ENCODE results near the gene EPHB1. TPM values are rescaled to one million over a fixed set of nuclear protein-coding genes. Genes with fewer than 3 reads are reported as not detected.

EPHB1 gene
- total and polyA plus RNA-seq, 2 of the 13 experiments (the other 11 are each of a cell fraction or from before 2014, with no cell fraction given) = 0.07 to 0.21 TPM

DNA sequence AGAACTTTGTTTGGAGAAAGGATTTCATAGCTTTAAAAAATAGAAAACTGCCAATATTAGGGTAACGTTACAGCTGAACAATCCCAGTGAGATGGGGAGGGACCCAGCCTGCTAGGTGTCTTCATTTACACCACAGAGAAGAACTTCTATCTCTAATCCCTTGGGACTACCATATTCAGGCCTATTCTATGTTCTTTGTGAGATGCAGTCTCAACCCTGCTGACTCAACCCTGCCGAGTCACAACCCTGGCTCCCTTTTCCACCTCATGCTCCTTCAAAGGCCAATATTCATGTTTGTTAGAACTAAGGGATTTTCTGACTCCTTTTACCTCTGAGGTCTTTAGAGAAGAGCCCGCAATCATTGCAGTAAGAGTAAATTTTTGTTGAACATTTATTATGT lies 350.5 kb downstream of the EPHB1 start:
- Histone ChIP-seq H3K27ac (ENCODE audit: extremely low read length, insufficient read depth, low read length) (no peak overlapping the region), H3K4me2 (ENCODE audit: low read depth, low read length) (no peak overlapping the region), H3K79me2 (ENCODE audit: insufficient read depth, low read length) (no peaks in the 10 kb centered on the region), H3K9me3 (ENCODE audit: low read length) (no peaks in the 10 kb centered on the region), H3K9ac (ENCODE audit: insufficient read depth, low read depth, low read length) (no peak overlapping the region), H3K4me1 (ENCODE audit: insufficient read depth, low read length) (no peaks in the 10 kb centered on the region), H3K4me3 (replicated peaks in 1 of 3; ENCODE audit: insufficient read depth in 1 of 3, low read depth in 2 of 3, low read length in 3 of 3) (no peak overlapping the region), H2AFZ (ENCODE audit: low read length) (no peak overlapping the region), H3K36me3 (replicated peaks in 1 of 2; ENCODE audit: control insufficient read depth in 1 of 2, insufficient read depth in 2 of 2, low read length in 2 of 2) (no peaks in the 10 kb centered on the region), H4K20me1 (ENCODE audit: insufficient read depth, low read length) (no peaks in the 10 kb centered on the region), H3K27me3 (ENCODE audit: control insufficient read depth in 1 of 2, insufficient read depth in 2 of 2, low read length in 2 of 2) (no peaks in the 10 kb centered on the region)
- DNase-seq (ENCODE audit: low spot score) (no peak), FAIRE-seq (no peak), ATAC-seq (no peak)
- TF ChIP-seq, protein P1, sequence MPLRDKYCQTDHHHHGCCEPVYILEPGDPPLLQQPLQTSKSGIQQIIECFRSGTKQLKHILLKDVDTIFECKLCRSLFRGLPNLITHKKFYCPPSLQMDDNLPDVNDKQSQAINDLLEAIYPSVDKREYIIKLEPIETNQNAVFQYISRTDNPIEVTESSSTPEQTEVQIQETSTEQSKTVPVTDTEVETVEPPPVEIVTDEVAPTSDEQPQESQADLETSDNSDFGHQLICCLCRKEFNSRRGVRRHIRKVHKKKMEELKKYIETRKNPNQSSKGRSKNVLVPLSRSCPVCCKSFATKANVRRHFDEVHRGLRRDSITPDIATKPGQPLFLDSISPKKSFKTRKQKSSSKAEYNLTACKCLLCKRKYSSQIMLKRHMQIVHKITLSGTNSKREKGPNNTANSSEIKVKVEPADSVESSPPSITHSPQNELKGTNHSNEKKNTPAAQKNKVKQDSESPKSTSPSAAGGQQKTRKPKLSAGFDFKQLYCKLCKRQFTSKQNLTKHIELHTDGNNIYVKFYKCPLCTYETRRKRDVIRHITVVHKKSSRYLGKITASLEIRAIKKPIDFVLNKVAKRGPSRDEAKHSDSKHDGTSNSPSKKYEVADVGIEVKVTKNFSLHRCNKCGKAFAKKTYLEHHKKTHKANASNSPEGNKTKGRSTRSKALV (CRISPR knock-in tag; IDR thresholded peaks at IDR 0.05) = no peak
- TF ChIP-seq MAFG (CRISPR knock-in tag; IDR thresholded peaks at IDR 0.05) (no peak), ZNF724P (CRISPR knock-in tag; IDR thresholded peaks at IDR 0.05; ENCODE audit: borderline replicate concordance) (no peak)
- intact Hi-C loops (cut with micrococcal nuclease; ENCODE audit: unreplicated experiment) (no loop called here), in situ Hi-C loops (cut with HindIII; ENCODE audit: extremely low pct_ligation_motif_present, low pct_unique_long_range_greater_than_20kb) (no loop called here)
- CTCF ChIA-PET (ENCODE audit: low intra/inter-chr PET ratio, low total read pairs) = no interaction called here
- BruUV-seq (replicated peaks) = no TSS peak
- 0% methylated on average over 3 of the region's 3 CpGs for WGBS (ENCODE audit: low lambda C conversion rate)
- POLR2A ChIA-PET = no interaction called here

DNA sequence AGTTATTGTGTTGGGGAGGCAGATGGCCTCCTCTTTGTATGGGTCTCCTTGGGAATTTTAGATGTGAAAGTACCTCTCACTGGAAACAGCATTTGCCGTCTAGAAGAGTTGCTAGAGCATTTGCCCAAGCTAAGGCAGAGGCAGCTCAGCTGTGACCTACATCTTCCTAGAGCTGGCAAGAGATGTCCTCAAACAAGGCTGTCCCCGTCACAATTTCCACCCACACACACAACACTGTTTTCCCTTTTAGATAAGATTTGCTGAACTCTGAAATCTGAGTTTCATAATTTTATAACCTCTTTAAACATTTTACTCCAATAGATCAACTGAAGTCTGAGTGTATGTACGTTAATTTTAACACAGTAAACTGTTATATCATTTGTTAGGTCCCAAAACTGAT lies 352.6 kb downstream of the EPHB1 start:
- no TSS peak for BruUV-seq (replicated peaks)
- FAIRE-seq (no peak), ATAC-seq (no peak), DNase-seq (ENCODE audit: low spot score) (no peak)
- Histone ChIP-seq H3K27me3 (ENCODE audit: control insufficient read depth in 1 of 2, insufficient read depth in 2 of 2, low read length in 2 of 2) (no peaks in the 10 kb centered on the region), H3K27ac (ENCODE audit: extremely low read length, insufficient read depth, low read length) (no peak overlapping the region), H3K9me3 (ENCODE audit: low read length) (no peaks in the 10 kb centered on the region), H3K36me3 (replicated peaks in 1 of 2; ENCODE audit: control insufficient read depth in 1 of 2, insufficient read depth in 2 of 2, low read length in 2 of 2) (no peaks in the 10 kb centered on the region), H3K4me3 (replicated peaks in 1 of 3; ENCODE audit: insufficient read depth in 1 of 3, low read depth in 2 of 3, low read length in 3 of 3) (no peak overlapping the region), H3K4me1 (ENCODE audit: insufficient read depth, low read length) (no peaks in the 10 kb centered on the region), H4K20me1 (ENCODE audit: insufficient read depth, low read length) (no peaks in the 10 kb centered on the region), H3K79me2 (ENCODE audit: insufficient read depth, low read length) (no peaks in the 10 kb centered on the region), H3K9ac (ENCODE audit: insufficient read depth, low read depth, low read length) (no peak overlapping the region), H3K4me2 (ENCODE audit: low read depth, low read length) (no peak overlapping the region), H2AFZ (ENCODE audit: low read length) (no peak overlapping the region)
- intact Hi-C loops (cut with micrococcal nuclease; ENCODE audit: unreplicated experiment) (no loop called here), in situ Hi-C loops (cut with HindIII; ENCODE audit: extremely low pct_ligation_motif_present, low pct_unique_long_range_greater_than_20kb) (no loop called here)
- ChIA-PET CTCF (ENCODE audit: low intra/inter-chr PET ratio, low total read pairs) (no interaction called here), POLR2A (no interaction called here)
- TF ChIP-seq ZNF720 (CRISPR knock-in tag; IDR thresholded peaks at IDR 0.05) = no peak
- no peak for TF ChIP-seq SMAD1 (CRISPR knock-in tag; IDR thresholded peaks at IDR 0.05; ENCODE audit: borderline replicate concordance, low read depth)
- TF ChIP-seq ZMAT3 (CRISPR knock-in tag; conservative IDR thresholded peaks at IDR 0.05) = no peak
- no peak for TF ChIP-seq TCF7L2 (IDR thresholded peaks at IDR 0.05; ENCODE audit: low read depth, low read length)
- TF ChIP-seq NFYC (CRISPR knock-in tag; IDR thresholded peaks at IDR 0.05) = no peak
- TF ChIP-seq FOXK2 (IDR thresholded peaks at IDR 0.05) = no peak
- TF ChIP-seq RFX5 (IDR thresholded peaks at IDR 0.05; ENCODE audit: low read depth, low read length) = no peak
- no peak for TF ChIP-seq SMARCE1 (IDR thresholded peaks at IDR 0.05; ENCODE audit: borderline replicate concordance)
- no peak for TF ChIP-seq TARDBP (CRISPR knock-in tag; IDR thresholded peaks at IDR 0.05)
- TF ChIP-seq NR2F2 (IDR thresholded peaks at IDR 0.05; ENCODE audit: borderline replicate concordance, low read depth) = no peak
- no peak for TF ChIP-seq MEF2D (CRISPR knock-in tag; IDR thresholded peaks at IDR 0.05)
- TF ChIP-seq ZNF205 (CRISPR knock-in tag; IDR thresholded peaks at IDR 0.05) = no peak
- TF ChIP-seq ZNF274 (CRISPR knock-in tag; IDR thresholded peaks at IDR 0.05) = no peak
- no peak for TF ChIP-seq NFKBIZ (CRISPR knock-in tag; IDR thresholded peaks at IDR 0.05)
- no peak for TF ChIP-seq ZNF572 (CRISPR knock-in tag; IDR thresholded peaks at IDR 0.05)
- no peak for TF ChIP-seq ZNF891 (CRISPR knock-in tag; IDR thresholded peaks at IDR 0.05)
- TF ChIP-seq TAF1 (CRISPR knock-in tag; IDR thresholded peaks at IDR 0.05) = no peak
- TF ChIP-seq, protein P2, sequence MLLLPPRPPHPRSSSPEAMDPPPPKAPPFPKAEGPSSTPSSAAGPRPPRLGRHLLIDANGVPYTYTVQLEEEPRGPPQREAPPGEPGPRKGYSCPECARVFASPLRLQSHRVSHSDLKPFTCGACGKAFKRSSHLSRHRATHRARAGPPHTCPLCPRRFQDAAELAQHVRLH (CRISPR knock-in tag; IDR thresholded peaks at IDR 0.05; ENCODE audit: borderline replicate concordance, low read depth) = no peak
- no peak for TF ChIP-seq XBP1 (CRISPR knock-in tag; IDR thresholded peaks at IDR 0.05)
- under 1% methylated on average over 3 of the region's 3 CpGs for WGBS (ENCODE audit: low lambda C conversion rate)
